Activated CD8-positive, alpha-beta memory T cell treated with anti-CD3 and anti-CD28 coated beads, Interleukin-2, amount 50 U/mL, for 4 hours (primary cell): ENCODE results near the gene CALML6.

Source experiments
- DNase-seq: peaks from one replicate; pipeline ENCODE4 v3.0.0-alpha.2; 2020

CALML6 gene

DNA sequence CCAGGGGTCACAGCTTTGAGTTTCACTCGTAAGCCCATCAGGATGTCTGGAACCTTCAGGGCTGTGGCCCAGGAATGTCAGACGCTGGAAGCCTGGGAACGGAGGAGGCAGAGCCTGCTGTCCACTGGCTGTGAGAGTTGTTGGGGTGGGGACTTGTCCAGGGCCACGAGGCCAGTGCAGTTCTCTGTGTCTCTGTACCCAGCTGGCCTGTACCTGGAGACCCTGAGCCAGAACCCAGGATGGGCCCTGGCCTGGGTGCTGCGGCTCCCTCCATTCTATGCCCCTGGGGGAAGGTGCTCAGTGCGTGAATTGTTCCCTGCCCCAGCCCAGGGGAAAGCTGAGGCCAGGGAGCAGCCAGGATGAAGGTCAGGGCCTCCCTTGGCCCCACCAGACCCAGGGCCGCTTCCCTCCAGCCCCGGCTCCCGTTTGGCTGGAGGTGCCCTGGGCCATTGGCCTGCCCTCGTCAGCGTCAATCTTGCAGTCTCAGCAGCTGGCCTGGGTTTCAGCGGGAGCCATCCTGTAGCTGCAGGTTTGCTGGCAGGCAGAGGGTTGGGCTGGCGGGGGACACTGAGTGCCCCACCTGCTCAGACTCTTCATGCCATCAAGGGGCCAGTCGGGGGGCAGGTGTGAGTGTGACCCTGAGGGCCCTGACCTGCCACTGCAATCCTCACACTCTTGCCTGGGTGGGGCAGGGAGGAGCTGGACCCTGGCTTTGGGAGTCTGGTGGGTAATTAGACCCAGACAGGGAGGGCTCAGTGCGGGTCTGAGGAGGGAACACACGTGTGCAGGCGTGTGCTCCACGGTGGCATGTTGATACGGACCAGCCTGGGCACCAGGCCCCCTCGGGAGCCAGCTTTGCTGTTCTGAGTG is 724 bp upstream of the CALML6 start:
- no peak for DNase-seq

DNA sequence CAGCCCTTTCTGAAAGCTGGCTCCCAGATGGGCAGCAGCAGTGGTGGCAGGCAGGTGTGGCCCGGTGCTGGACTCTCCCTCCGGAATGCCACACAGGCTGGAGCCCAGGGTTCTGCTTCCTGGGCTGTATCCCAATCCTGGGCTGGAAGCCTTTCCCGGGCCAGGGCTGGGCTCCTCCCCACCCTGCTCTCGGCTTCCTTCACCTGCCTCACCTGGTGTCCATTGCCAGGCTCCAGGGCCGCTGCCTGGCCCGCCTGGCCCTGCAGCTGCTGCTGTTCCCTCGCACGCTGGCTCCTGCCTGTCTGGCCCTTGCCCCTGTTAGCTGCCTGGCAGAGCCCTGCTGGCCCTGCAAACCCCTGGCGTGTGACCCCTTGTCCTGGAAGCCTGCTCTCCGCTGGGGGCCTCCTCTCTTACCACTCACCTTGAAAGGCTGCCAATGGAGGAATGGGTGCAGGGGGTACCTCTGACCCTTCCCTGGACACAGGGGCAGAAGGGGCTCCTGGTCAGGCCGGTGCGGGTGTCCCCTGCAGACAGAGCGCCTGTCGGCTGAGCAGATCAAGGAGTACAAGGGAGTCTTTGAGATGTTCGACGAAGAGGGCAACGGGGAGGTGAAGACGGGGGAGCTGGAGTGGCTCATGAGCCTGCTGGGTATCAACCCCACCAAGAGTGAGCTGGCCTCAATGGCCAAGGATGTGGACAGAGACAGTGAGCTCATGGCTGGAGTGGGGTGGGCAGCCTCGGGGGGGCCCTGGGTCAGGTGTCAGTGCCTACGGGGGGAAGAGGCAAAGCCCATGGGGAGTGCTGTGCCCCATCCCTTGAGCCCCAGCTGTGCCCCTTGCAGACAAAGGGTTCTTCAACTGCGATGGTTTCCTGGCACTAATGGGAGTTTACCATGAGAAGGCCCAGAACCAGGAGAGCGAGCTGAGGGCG is 1.1 kb downstream of the CALML6 start:
- no peak for DNase-seq

DNA sequence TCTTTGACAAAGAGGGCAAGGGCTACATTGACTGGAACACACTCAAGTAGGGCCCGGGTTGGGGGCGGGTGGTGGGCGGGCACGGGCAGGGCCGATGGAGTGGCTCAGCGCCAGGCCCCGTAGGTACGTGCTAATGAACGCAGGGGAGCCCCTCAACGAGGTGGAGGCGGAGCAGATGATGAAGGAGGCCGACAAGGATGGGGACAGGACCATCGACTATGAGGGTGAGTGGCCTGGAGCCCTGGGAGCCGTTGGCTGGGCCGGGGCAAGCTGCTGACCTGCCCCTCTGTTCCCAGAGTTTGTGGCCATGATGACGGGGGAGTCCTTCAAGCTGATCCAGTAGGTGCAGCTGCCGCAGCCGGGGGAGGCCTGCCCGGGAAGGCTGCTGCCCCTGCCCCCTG is 1.8 kb downstream of the CALML6 start:
- DNase-seq: no peak

DNA sequence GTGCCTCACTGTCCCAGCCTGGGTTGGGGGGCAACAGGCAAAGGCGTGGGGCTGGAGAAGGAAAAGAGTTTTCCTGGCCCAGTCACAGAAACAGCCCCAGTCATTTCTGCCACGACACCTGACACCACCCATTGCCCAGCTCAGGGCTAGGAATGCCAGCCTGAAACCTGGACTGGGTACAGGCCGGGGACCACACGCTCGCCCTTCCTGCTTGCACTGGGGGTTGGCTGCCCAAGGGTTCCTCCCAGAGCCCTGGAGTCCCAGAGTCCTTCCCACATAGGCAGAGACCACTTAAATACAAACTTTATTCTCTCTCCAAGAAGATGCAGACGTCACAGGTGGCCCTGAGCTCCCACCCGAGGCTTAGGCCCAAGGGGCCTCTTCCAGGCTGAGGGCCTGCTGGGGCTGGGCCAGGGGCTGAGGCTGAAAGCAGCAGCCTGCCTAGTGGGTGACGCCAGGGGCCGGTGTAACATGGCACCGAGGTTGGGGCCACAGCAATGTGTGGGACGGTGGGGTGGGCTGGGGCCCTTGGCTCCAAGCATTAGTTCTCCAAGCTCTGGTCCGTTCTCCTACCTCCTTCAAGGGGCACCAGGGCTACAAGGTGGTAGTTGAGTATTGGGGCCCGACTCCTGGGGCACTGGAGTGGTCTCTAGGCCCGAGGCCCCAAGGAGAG is 2.4 kb downstream of the CALML6 start:
- no peak for DNase-seq

DNA sequence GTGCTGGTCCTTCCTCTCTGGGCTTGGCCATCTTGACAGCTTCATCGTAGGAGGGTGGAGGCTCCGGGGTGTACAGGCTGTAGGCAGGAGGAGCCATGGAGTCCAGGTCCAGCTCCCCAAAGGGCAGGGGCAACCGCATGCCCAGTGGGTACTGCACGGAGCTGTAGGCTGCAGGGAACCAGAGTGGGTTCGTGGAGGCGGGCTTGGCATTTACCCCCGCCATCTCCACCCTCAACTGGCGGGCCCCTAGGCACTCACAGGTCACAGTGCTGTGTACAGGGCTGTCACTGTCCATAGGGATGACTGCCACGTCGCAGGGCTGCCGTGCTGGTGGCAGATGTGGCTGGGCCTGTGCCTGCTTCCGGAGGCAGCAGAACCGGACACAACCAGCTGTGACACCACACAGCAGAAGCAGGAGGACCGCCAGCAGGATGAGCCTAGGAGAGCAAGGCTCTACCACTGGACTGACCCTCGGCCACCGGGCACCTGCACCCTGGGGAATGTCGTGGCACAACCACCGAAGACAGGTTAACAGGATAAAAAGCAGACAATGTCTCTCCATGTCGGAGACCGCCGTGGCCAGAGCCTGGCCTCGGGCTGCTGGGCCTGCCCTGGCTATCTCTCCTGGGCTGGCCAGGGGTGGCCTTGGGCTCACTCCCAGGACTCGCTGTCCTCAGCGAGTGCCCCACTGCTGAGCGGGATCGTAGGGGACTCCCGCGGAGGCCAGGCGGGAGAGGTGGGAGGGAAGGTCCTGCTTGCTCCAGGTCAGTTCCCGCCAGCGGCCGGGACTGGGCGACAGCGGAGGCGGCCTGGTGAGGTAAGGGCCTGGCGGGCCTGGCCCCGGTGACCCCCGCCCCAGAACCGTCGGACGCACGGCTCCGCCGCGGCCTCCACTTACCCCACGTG is 3.2 kb downstream of the CALML6 start:
- DNase-seq: no peak

DNA sequence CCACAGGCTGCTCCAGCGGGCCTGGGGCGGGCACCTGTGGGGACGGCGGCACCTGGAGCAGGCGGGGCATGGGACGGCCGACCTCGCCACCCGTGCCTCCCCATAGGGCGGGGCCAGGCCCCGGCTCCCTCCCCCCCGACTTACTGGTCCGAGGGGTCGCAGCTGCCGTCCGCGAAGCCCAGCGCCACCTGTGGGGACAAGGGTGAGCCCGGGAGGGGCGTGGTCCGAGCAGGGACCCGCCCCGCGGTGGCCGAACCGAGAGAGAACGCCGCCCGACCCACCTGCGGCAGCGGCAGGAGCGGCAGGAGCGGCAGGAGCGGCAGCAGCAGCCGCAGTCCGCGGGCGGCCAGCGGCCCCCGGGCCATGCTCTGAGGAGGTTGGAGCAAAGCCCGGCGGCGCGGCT is 3.8 kb downstream of the CALML6 start, which contains the start of gene TMEM52:
TMEM52 (minus strand) TSS at position 379 of the 403 bp plus-strand sequence; CDS start at position 365, 14 bp downstream.
- no peak for DNase-seq

DNA sequence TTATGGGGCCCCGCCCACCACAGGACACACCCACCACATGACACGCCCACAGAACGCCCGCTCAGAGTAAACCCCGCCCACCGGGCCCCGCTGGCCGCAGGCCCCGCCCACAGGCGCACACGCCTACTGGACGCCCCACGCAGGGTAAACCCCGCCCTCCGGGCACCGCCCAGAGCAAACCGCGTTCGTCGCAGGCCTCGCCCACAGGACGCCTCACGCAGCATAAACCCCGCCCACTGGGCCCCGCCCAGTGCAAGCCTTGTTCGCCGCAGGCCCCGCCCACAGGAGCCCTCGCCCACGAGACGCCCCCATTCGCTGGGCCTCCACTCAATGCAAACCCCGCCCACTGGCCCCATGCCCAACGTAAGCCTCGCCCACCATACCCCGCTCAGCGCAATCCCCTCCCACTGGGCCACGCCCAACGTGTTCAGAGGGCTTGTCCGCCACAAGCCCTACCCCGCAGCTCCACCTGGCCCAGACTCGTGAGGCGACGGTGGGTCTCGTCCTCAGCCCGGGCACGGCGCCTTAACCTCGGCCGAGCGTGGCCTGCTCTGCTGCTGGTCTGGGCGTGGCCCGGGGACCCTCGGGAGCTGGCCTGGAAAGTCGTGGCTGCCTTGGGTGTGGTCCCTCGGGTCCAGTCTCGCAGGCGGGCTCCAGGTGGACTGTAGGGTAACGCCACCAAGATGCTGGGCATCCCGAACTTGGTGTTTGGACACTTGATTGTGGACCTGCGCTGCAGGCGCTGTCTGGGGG is 4.4 kb downstream of the CALML6 start:
- DNase-seq: peak; percentile 100

DNA sequence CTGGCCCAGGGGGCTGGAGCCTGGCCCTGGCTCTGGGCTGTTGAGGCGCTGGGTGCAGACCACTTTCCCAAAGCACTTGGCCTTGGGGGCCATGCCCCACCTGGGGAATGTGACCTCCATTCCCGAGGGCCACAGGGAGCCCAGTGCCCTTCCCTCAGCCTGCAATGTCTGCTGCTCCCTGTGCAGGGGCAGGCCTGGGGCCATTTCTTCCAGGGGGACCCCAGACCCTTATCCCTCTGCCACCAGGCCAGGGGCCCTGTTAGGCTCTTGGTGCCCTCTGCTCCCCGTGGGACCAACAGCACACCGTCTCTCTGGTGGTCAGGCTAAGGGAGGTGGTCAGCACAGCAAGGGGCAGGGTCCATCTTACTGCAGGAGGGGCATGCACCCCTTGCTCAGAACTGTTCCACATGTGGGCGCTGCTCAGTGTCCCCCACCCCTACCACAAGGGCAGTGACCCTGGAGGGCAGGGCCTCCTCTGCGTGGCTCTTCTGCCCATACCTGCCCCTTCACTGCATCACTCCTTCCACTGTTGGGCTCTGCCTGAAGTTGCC is 5.1 kb downstream of the CALML6 start:
- no peak for DNase-seq

DNA sequence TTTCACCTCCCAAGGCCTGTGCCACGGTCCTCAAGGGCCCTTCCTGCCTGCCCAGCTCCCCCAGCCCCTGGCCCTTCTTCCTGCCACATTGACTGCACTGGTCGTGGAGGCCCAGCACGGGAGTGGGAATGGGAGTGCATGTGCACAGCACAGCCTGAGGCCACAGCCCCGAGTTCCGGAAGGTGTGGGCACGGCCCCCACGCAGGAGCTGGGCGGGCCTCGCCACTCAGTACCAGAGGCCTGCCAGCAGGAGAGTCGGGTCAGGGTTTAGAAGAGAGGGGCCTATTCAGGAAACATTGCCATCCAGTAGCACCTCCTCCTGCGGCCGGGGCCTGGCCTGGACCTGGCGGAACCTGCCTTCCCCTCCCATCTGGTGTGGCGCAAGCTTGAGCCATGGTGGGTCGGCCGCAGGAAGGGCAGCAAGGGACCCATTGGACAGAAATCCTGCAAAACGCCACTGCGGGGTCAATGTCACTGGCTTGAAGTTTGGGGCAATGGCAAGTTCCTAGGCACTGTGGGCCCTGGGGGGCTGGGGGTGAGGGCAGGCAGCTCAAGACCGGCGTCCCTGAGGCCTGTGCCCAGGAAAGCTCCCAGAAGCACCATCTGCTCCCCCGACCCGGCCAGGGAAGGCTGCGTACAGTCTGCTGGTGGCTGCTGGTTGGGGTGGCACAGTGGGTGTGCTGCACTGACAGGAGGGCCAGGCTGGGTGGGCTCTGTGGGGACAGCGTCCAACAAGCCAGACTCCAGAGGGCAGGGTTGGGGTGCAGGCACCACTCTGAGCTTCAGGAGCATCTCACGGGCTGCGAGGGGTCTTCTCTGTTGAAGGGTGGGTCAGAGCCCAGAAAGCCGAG is 5.8 kb downstream of the CALML6 start:
- no peak for DNase-seq

DNA sequence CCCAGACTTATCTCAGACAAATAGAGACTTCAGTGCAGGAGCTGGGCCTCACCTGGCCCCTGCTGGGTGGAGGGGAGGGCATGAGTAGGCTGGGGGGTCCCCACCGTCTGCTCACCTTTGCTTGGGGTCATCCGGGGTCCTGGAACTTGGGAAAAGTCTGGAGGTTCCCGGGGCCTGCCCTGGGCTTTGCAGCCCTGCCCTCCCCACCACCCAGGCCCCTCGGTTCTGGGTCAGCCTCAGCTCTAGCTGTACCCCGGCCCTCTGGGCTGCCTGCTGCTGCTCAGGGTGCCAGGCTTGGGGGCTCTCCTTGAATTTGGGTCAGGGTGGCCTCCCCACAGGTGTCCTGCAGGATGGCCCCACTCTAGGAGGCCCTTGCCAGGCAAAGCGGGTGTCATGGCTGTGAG is 6.4 kb downstream of the CALML6 start:
- no peak for DNase-seq

DNA sequence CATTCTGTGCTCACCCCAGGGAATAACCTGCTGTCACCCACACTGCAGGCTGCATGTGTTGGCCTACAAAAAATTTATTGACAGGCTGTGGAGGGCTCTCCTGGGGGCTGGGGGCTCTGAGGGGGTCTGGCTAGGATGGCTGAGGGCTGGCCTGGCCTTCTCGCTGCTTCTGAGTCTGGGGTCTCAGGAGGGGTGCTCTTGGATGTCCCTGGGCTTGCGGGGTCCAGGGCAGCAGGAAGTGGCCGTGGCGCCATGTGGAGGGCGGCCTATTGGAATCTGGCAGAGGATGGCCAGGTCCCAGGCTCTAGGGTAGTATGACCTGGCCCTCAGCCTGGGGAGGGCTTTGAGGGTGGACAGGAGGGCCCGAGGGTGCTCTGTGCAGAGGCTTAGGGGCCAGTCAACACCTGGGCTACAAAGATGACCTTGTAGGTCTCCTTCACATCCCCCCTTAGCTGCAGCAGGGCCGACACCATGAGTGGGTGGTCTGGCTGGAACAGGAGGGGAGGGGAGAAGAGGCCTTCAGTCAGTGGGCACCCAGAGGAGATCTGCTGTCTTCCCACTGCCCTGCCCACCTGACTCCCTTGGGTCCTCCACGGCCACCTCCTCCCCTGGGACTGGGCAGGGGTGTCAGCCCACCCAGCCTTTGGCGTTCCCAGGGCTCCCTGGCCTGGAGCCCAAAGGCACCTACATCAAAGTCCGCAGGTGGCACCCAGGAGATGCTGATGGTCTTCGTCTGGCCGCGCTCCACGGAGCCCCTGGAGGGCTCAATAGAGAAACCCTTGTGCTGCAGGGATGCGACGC is 7.0 kb downstream of the CALML6 start:
- DNase-seq: no peak

DNA sequence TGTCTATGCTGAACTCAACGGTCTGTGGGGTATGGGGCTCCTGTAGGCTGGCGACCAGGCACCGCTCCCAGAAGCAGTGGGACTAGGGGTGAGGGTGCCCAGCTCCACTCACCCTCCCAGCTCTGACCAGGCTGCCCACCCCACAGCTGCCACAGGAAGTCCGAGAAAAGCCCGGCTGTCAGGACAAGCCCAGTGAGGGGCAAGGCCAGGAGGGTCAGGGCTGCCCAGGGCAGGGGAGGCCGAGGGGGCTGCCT is 7.6 kb downstream of the CALML6 start:
- no peak for DNase-seq

DNA sequence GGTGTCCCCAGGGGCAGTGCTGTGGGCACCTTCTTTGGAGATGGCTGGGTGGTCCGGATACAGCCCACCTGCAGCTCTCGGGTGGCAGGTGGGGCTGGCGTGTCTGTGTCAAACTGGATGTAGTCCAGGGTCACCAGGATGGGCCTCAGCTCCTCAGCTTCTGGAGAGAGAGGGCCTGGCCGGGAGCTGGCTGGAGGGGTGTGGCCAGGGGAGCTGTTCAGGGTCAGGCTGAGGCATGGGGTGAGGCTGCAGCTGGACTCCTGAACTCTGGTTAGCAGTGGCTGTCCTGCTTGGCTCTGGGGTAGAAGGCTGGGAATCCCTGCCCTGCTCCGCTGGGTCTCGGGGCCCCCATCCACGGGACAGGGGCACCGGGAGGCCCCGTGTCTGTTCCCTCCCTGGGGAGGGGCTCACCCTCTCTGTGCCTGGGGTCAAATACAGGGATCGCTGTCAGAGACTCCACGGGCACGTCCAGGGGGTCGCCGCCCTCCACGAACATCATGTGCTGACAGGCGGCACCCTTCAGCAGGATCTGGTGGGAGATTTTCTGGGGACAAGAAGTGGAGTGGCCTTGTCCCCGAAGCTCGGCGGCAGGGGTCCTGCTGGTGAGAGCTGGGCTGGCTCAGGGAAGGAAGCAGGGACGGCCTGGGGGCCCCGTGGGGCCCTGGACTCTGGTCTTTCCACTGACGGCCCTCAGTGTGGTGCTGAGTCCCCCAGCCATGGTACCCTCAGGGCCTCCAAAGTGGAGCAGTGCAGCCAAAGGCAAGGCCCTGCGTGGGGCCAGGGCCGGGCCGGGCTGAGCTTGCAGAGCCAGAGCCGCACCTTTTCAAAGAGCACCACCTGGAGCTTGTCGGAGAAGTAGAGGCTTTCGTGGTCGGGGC is 8.1 kb downstream of the CALML6 start:
- DNase-seq: no peak

DNA sequence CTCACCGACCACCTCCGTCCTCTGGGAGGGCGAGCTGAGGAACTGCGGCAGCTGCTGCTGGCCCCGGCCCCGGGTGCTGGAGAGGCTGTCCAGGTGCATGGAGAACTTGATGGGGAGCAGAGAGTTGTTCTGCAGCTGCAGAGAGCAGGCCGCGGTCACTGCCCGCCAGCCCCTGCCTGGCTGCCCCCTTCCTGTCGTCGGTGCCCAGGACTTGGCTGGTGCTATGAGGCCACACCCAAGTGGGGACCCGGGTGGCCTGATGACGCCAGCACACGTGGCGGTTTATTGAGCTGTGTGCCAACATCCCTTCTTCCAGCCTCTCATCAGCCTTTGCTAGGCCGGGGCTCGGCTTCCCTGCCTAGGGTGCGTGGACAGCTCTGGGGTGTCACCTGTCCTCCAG is 9.3 kb downstream of the CALML6 start:
- no peak for DNase-seq

DNA sequence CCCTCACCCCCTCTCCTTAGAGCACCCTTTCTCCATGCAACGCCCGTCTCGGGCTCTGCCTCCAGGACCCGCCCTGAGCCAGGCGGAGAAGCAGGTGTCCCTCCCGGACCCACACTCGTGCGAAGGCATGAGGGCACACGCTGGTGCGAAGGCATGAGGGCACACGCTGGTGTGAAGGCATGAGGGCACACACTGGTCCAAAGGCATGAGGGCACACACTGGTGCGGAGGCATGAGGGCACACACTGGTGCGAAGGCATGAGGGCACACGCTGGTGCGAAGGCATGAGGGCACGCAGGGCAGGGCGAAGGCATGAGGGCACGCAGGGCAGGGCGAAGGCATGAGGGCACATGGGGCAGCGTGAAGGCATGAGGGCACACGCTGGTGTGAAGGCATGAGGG is 9.8 kb downstream of the CALML6 start:
- no peak for DNase-seq

DNA sequence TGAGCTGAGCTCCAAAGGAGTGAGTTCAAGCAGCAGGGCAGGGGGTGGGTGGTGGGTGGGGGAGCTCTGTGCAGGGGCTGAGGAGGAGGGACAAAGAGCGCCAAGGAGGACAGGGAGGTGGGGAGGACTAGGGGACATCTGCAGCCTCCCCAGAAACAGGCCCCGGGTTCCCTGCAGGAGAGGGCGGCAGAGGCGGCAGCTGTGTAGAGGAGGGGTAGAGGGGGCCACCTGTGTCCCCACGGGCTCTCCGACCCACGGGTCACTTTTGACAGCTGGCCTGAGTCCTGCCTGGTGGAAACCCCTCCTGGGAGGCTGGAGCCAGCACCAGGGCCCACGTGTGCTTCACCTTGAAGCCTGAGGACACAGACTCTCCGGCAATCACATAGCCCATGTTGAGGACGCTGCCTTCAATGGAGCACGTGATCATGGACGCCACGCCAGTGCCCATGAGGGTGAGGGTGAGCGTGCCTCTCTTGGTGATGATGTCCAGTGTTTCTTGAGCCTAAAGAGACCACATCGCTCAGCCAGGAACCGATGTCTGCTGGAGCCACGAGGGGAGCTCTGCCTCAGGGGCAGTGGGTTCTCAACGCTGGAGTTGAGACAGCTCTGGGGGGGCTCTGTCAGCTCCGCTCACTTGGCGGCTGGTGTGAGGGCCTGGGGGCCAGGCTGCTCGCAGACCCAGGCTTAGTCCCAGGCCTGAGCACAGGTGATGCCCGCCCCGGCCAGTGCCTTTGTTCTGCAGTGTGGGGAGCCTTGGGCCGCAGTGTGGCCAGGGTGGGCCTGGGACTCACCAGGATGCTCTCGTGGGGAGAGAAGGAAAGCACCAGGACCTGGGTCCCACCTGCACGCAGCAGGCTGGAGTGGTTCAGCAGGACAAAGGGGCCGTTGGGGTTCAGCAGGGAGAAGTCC is 10.6 kb downstream of the CALML6 start:
- DNase-seq: no peak

DNA sequence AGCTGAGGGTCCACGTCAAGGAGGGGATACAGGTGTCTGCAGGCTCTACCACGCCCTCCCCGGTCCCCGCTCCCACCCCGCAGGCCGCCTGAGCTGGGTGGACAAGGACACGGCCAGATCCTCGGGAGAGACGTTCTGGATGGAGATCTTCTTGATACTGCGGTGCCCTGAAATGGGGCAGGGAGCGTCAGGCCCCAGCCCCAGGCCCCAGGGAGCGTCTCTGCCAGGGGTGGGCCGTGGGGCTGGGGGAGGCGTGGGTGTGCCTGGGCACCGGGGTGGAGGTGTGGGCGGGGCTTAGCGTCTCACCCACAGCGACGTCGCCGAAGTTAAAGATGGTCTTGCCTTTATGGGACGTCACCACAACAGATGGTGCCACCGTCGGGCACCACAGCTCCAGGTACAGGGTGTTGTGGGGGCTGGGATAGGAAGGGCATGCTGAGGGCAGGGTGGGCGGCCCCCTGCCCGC is 11.3 kb downstream of the CALML6 start:
- no peak for DNase-seq
